HT1080 (cell line): ENCODE measurements around the gene TMEM132C. TPM values are rescaled to one million over a fixed set of nuclear protein-coding genes. Genes with fewer than 3 reads are reported as not detected.

ENCODE experiments used
- DNase-seq: peaks from one replicate; pipeline ENCODE4 v3.0.0-alpha.2; 2015; ENCODE audit warnings: low read depth
- total RNA-seq: library from RNA; depleted of rRNA; stranded (reverse); fragments of >200 nt; shearing (Covaris generic); gene quantifications from 2 replicates; pipeline ENCODE4 v1.2.3, GENCODE V29; 2014

Gene TMEM132C
- total RNA-seq, 1 experiment from 2014 or later, result not detected

DNA sequence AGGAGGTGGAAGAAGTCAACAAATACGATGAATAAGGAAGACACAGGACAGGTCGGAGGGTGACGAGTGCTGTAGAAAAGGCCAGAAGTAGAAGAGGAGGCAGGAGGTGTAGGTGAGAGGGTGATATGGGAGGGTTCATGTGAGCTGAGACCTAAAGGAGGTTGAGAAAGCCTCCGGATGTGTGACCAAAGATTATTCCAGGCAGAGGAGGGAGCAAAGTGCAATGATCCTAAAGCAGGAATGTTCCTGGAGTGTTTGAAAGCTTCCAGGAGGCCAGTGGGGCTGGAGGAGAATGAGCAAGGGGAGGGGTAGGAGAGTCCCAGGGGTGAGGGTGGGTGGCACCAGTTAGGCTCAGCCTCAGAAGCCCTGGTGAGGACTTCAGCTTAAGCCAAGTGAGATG is 340.0 kb downstream of the TMEM132C start:
- DNase-seq, result no peak

DNA sequence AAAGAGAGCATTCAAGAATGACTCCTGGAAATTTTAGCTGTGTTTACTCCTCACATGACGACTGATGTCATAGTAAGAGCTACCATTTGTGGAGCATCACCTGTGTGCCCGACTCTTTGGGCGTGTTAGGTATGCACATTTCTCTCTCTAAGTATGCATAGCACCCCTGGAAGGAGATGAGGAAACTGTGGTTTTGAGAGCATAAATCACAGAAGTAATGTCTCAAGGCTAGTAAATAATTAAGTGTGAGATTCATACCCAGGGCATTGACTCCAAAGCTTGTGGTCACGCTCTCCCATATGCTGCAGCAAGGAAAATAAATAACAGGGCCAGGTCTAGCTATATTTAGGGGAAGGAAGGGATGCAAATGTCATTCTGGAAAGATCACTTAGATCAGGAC is 340.7 kb downstream of the TMEM132C start:
- DNase-seq, result no peak

DNA sequence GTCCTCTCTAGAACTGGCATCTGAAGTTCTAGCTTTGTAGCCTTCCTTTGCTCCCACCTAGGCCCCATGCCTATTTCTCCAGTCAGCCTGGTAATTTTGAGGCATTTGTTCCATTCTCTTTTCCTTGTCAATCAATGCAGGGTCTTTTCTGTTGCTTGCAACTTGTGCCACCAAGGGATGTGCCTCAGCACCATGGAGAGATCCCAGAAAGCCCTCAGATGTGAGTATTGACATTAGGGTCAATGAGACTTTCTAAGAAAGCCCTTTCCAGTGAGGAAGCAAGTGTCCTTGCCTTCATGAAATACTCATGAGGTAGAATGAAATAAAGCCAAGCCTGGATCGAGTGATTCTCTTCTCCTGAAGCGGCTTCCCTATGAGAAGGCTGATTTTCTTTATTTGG is 342.9 kb downstream of the TMEM132C start:
- DNase-seq, result no peak

DNA sequence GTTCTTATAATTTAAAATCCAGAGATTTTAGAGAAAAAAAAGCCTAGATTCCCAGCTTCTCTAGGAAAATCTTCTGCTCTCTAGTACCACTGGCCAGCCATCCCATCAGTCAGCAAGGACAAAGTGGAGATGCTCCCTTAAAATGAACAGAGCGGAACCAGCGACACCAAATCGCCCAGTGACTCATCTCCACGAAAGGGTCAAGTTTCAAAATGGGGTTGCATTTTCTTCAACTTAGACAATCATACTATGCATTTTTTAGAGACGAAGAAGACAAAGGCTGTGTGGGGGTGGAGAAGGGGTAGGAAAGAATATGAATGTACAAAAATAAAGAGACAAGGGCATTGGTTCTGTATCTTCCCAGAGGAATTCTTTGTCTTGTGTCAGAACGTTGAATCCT is 344.8 kb downstream of the TMEM132C start:
- peak; percentile 7 for DNase-seq

DNA sequence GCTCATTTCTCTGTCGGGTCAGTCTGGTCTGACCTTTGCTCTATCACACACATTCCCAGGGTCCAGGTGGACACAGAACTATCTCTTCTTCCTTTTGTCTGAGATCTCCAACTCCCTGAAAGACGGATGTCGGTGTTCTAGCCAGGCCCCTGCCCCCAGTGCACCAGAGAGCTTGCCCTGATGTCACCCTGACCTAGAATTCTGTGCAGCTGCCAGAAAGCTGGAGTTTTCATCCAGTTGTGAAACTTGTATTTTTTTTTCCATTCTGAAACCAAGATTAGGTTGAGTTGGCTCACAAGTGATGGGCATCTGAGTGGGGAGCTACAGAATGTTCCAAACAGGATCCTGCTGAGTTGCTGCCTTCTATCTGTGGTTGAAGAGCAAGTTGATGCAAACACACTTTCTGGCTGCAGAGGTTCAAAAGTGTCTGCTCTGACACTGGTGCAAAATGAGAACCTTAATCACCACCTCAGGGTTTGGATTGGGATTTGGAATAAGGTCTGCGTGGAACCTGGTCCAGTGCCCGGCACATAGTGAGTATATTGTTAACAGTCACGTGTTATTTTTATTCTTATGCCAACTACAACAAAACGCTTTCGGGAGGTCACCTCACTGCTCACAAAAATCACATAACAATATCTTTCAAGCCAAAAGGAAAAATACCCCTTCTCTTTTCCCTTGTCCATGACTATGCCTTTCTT is 345.3 kb downstream of the TMEM132C start:
- no peak for DNase-seq

DNA sequence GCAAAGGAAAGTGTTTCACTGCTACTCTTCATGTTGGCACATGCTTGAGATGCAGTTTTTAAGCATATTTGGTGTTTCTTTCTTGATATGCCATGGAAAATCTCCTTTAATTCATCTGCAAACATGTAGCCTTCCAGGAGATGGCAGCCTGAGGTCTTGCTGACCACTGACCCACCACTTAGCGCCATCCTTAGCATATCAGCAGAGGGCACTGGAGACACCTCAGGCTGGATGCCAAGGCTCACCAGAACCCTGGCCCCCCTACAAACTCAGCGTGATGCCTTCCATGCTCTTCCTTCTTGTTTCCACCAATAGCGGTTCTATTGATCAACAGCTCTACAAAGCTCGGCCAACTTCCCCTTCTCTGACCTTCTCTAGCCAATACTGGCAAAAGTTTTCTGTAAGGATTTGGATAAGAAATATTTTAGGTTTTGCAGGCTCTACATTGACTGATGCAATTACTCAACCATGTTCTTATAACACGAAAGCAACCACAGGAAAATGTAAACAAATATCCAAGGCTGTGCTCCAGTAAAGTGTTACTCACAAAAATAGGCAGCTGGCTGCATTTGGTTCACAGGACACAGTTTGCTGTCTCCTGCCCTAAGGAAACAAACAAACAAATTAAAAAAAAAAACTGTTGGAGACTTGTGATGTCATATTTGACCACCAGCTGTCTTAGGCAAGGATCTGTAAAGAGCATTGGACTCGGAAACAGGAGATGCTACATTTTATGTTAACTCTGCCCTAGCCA is 347.0 kb downstream of the TMEM132C start:
- DNase-seq, result peak; percentile 6

DNA sequence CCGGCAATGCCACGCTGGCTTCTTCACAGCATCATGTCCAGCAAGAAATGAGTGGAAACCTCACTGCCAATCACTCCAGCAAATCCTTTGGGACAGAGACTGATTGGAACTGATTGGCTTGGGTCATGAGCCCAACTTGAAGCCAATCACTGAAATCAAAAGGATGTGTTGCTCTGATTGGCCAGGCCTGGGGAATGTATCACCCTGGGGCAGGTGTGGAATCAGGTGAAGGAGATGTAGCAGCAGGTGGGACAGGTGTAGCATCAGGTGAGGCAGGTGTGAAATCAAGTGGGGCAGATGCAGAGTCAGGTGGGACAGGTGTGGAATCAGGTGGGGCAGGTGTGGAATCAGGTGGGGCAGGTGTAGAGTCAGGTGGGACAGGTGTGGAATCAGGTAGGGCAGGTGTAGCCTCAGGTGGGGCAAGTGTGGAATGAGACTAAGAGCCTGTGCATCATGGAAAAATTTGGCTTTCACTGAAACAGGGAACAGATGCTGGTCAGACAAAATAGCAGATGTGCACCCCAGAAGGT is 350.4 kb downstream of the TMEM132C start:
- no peak for DNase-seq

DNA sequence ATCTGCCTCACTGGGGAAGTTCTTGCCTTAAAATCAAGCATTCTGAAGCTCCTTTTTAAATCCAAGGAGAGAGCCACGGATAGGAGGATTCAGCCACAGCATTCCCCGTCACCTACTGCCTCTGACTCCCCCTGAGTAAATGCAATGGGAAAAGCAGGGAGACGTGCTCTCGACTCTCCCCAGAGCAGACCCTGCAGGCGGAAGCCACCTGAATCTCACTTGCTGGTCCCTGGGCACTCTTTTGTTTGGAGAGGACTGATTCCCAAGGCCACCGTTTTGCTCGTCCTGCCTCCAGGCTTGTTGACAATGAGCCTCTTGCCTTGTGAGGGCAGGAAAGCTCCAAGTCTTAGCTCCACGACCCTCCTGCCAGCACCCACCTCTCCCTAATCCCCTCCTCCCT is 352.3 kb downstream of the TMEM132C start:
- no peak for DNase-seq

DNA sequence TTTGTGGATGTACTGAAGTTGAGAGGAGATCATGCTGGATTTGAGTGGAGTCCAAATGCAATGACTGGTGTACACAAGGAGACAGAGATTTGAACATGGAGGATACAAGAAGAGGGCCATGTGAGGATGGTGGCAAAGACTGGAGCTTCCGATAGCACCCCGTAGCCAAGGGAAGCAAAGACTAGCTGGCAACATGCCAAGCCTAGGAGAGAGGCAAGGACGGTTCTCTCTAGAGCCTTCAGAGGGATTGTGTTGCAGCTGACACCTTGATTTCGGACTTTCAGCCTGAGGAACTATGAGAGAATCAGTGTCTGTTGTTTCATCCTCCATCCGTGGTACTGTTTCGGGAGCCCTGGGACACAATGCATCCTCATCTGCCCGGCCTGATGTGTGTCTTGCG is 354.3 kb downstream of the TMEM132C start:
- no peak for DNase-seq

DNA sequence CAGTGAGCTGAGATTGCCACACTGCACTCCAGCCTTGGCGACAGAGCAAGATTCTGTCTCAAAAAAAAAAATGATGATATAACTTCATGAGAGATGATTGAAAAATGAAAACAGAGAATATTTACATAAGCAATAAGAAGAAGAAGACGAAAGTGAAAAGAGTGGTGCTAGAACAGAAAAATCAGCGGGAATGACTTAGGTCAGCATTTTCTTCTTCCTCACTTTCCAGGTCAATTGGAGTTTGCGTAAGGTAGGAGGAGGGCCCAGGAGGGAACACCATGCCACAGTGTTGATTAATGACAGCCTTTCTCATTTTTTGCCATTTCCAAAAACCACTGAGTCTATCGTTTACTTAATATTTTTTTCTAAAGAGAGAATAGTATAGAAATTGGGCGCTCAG is 356.8 kb downstream of the TMEM132C start:
- DNase-seq, result no peak

DNA sequence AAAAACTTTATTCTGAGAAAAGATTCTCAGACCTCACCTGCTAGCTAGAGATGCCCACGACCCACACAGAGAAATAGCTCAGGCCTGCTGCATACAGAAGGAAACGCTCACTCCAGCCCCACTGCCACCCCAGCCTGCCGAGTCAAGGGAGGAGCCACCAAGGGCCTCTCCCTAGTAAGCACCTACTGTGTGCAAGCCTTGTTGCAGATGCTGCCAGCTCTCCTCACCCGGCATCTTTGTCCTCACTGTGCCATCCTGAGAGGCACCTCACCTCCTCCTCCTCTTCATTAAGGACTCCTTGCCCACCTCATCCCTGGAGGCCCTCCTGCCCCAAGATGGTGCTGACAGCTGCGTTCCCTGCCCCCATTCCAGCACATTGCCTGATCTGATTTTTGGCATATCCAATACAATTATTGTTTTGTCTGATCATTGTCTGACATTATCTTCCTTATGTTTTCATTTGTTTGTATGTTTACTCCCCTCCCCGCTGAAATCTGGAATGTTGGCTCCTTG is 359.9 kb downstream of the TMEM132C start:
- no peak for DNase-seq

DNA sequence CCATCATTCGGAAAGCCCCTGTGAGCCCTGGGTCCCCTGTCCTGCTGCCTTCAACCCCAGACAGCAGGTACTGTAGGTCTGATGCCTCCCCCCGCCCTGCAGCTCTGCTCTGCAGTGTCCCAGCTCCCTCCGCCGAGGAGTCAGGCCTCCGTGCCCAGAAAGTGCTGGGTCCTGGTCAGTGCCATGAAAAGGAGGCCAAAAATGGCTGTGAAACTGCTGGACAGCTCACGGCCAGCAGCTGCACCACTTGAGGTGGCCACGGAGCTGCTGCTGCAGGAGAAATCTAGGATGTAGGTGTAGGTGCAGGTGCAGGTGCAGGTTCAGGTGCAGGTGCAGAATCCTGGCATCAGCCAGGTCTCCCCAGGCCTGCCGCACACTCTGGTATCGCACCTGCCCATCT is 360.7 kb downstream of the TMEM132C start:
- no peak for DNase-seq

DNA sequence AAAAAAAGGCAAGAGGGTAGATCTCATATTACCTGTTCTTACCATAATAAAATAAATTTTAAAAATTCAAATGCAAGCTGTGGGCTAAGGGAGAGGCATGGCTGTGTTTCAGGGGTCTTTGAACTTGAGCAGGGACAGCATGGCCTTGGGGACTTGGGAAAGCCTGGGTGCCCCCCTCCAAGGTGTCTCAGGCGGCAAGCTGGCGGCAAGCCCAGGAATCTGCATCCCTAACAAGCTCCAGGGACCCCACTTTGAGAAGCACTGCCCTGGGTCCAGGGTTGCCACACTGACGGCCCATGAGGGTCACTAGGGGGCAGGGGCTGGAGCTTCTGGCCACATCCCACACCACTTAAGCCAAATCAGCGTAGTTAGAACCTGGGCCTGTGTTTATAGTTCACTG is 363.0 kb downstream of the TMEM132C start:
- no peak for DNase-seq

DNA sequence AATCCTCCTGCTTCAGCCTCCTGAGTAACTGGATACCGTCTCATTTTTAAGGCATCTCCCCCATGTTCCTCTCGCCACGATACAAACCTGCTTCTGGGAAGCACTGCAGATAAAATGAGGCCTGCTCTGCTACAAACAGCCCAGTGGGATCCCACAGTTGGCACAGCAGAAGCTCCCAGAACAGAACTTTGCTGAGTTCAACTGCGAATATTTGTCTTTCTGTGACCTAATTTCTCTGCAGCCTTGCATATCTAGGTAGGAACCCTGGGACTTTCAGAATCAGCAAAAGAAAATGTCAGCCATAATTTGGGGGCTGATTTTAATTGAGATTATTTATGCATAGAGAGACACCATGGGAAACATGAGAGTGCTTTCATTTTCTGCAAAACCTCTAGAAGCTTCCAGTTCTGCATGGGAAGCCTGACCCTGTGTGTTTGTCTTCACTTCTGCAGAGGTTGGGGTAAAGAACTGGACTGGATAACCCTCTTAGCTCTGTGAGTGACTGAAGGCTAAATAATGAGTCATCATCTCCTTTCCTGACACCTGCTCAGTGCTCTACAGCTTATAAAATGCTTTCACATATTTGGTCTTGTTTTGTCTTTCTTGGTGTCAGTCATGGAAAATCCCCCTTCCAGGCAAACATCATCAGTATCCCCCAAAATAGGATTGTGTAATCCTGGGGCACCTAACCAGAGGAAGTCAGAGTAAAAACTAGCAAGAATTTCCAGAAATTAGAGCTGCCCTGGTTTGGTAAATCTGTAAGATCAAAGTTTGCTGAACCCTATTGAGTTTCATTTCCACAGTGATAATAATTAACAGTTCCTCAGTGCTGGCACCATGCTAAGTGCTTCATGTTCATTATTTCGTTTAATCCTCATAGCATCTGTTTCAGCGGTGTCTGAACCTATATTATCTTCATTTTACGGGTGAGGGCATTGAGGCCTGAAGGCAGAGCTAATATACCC is 371.0 kb downstream of the TMEM132C start:
- DNase-seq, result no peak

DNA sequence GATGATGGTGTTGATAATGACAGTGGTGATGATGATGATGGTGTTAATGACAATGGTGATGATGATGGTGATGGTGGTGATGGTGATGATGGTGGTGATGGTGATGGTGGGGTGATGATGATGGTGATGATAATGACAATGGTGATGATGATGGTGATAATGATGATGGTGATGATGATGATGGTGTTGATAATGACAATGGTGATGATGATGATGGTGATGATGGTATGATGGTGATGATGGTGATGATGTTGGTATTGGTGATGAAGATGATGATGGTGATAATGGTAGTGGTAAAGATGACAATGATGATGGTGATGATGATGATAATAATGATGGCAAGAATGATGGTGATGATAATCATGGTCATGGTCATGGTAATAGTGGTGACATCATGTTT is 372.1 kb downstream of the TMEM132C start:
- DNase-seq, result no peak

DNA sequence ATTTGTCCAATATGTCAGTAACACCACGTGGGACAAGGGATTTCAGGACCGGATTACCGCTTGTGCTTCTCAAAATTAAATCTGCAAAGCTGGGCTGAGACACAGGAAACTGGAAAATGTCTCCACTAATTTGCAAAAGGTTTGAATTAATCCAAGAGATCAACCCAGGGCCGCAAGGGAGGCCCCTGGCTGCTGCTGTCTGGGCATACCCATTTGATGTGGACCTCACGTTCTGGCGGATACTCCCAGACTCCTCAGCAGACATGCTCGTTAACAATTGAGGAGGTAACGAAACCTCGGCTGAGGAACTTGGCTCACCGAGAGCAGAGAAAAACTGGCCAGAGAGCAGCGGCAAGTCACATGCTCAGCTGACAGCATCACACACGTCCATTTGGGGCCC is 376.2 kb downstream of the TMEM132C start:
- no peak for DNase-seq

DNA sequence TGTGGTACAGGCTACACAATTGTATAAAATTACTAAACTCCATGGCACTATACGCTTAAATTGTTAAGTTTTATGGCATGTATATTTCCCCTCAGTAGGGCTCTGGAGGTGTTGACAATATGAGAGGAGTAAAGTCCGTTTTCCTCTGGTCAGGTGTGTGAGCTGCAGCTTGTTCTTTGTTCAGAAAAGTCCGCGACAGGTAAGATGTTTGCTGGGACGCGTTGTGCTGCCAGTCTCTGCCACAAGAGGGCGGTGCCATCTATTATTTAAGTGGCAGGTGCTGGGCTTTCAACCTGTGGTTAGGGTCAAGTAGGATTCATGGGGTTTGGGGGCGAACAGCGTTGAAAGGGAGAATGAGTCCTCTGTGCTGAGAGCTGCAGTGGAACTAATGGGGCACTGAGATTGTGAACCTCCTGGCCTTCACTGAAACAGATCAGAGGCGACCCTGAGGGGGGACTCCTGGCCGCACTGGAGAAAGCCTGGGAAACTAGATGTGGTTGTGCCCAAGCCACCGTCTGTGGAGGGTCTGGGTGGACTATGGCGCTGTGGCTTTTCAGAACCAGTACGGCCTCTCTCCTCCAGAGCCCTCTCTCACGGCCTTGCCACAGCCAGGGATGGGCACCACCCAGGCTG is 377.8 kb downstream of the TMEM132C start:
- DNase-seq, result no peak

DNA sequence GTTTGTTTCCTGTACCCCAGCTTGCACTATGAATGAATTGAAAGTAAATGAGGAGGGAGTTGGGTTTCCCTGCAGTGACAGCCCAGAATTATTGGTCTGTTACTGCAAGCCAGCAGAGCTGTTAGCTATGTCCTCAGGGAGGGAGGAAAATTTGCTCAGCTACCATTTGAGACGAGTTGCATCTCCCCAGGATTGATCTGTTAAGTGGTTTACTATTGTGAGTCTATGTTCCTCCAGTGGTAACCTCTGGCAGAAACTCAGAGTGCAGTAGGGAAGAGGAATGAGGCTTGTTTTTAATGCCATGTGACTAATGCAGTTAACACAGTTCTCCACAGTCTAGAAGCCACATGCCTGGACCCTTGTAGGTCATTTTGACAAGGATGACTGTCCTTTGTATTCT is 382.9 kb downstream of the TMEM132C start:
- no peak for DNase-seq

DNA sequence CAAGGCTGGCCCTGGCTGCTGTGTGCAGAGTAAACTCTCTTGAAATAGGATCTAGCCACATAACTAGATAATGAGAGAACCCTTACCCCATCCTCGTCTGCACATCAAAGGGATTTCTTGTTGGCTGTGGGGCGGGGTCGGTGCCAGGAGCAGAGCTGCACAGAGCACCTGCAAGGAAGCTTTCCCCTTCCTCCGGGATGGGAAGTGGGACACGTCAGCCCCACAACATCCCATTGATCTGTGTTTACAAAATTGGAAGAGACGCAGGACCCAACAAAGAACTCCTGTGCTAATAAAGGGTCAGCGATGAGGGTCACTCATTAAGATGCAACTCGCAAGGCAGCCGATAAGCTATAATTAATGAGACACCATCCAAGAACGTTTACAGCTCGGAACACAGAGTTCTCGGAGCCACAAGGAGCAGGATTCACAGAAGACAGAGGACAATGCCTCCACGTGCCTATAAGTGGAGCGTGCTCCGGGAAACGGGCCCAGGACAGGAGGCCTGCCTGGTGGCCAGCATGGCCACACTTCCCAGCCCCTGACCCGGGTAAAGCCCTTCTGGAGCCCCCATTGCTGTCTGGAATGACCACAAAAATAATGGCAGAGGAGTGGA is 385.3 kb downstream of the TMEM132C start:
- DNase-seq, result no peak

DNA sequence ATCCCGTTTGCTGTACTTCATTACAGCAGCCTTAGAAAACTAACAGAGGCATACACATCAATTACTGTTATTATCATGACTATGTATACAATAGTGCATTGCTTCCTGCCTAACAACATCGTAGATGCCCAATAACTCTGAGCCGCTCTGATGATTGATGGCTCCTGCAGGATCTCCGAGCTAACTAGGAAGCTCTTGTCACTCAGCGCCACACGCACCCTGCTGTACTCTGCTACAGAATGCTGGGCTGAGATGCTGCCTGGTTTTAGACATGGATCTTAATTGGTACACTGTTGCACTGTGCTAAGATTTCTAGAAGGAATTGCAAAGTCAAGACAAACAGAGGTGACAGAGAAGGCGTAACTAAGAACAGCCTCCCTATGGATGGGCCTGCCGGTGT is 387.5 kb downstream of the TMEM132C start:
- DNase-seq, result no peak

DNA sequence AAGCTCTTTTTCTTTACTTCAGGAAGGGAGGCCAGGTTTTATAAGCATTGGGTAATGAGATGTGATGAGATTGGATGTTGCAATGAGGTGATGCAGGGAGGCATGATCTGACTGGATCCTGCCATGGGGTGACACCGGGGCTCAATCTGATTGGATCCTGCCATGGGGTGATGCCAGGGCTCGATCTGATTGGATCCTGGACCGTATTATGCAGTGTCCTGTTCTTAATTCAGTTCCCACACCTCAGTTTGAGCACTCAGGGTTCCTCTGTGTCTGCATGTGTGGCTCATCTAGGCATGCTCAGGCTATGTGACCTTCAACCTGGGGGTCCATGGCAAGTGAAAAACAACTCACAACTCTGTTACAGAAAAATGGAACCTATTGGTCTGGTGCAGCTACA is 390.4 kb downstream of the TMEM132C start:
- DNase-seq, result no peak
